Amniotic epithelial cell (primary cell): ENCODE data around the gene SEC62.
"Not testable (repeated sequence)": the region's sequence is repeated elsewhere in the genome, so short reads cannot be mapped to it uniquely, and the experiment has no call there.

Experiments
- DNase-seq: peaks from one replicate; pipeline ENCODE4 v3.0.0-alpha.2; 2010; ENCODE audit warnings: low read depth

The SEC62 gene

GRCh38 chr3:170016057-170016456, 49.5 kb downstream of the SEC62 start:
- DNase-seq, result no peak

- DNase-seq, result not testable (repeated sequence)
Measured at GRCh38 chr3:170019306-170019705, 52.7 kb downstream of the SEC62 start.

- no peak for DNase-seq
Measured at GRCh38 chr3:170021083-170021482, 54.5 kb downstream of the SEC62 start.

- DNase-seq, result no peak
Measured at GRCh38 chr3:170022336-170022735, 55.7 kb downstream of the SEC62 start.

- no peak for DNase-seq
Measured at GRCh38 chr3:170023165-170023564, 56.6 kb downstream of the SEC62 start.

- DNase-seq, result no peak
Measured at GRCh38 chr3:170024581-170024980, 58.0 kb downstream of the SEC62 start.

GRCh38 chr3:170027233-170028102, 60.9 kb downstream of the SEC62 start:
- no peak for DNase-seq

- DNase-seq, result no peak
Measured at GRCh38 chr3:170033489-170033888, 66.9 kb downstream of the SEC62 start.

GRCh38 chr3:170037463-170038433, 71.1 kb downstream of the SEC62 start, which contains the start of gene GPR160:
Gene GPR160 (plus strand): TSS chr3:170037995. CDS start chr3:170083973, 45,978 bp downstream.
- DNase-seq, result no peak

GRCh38 chr3:170038434-170039110, 72.0 kb downstream of the SEC62 start:
- DNase-seq, result peak; percentile 8

GRCh38 chr3:170040418-170040817, 73.8 kb downstream of the SEC62 start:
- no peak for DNase-seq

- no peak for DNase-seq
Measured at GRCh38 chr3:170043506-170043905, 76.9 kb downstream of the SEC62 start.

- DNase-seq, result no peak
Measured at GRCh38 chr3:170044271-170044670, 77.7 kb downstream of the SEC62 start.

- DNase-seq, result no peak
Measured at GRCh38 chr3:170044795-170045244, 78.2 kb downstream of the SEC62 start.

GRCh38 chr3:170046269-170047132, 79.9 kb downstream of the SEC62 start:
- no peak for DNase-seq

GRCh38 chr3:170047133-170047404, 80.5 kb downstream of the SEC62 start:
- no peak for DNase-seq
